Measurements from ENCODE around the gene COQ8A. TPM values are rescaled to one million over a fixed set of nuclear protein-coding genes. Genes with fewer than 3 reads are reported as not detected.

COQ8A gene
- total RNA-seq, 1 experiment from 2014 or later: 39.4 TPM

DNA sequence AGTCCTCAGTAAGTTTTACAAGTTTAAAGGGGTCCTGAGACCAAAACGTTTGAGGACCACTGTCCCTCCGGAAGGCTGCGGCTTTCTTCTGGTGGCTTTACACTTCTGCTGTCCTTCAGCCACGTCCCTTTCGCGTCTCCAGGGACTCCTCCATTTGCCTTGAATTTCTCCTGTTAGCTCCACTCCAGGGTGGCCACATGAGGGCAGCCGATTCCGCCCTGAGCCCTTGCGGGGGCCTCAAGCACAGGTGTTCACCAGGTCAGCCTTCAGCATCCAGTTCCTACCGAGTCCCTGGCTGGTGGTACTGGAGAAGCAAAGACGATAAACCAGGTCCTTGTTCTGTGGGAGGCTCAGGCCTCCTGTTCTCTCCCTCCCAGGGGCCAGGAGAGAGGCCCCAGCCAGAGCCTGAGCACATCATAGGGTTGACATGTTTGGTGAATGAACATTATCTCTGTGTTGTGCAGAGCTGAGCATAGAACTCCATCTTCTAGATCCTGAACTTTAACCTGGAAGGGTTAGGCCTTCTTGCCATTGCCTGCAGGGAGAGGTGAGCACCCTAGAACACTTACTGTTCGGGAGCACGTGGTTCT, 27.4 kb upstream of the COQ8A start:
- TF ChIP-seq, protein P1, sequence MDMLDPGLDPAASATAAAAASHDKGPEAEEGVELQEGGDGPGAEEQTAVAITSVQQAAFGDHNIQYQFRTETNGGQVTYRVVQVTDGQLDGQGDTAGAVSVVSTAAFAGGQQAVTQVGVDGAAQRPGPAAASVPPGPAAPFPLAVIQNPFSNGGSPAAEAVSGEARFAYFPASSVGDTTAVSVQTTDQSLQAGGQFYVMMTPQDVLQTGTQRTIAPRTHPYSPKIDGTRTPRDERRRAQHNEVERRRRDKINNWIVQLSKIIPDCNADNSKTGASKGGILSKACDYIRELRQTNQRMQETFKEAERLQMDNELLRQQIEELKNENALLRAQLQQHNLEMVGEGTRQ (CRISPR knock-in tag; IDR thresholded peaks at IDR 0.05): no peak
- TF ChIP-seq CREM (CRISPR knock-in tag; IDR thresholded peaks at IDR 0.05) (0 out of 2 replicates have a peak, but pooled peaks have one; percentile 39), ESRRA (CRISPR knock-in tag; IDR thresholded peaks at IDR 0.05; ENCODE audit: borderline replicate concordance) (no peak), ZNF232 (CRISPR knock-in tag; IDR thresholded peaks at IDR 0.05) (0 out of 2 replicates have a peak, but pooled peaks have one; percentile 35), ZBTB21 (CRISPR knock-in tag; IDR thresholded peaks at IDR 0.05; ENCODE audit: borderline replicate concordance) (no peak), JAZF1 (CRISPR knock-in tag; IDR thresholded peaks at IDR 0.05) (no peak), RELA (CRISPR knock-in tag; IDR thresholded peaks at IDR 0.05; ENCODE audit: borderline replicate concordance) (no peak), ARID4B (CRISPR knock-in tag; IDR thresholded peaks at IDR 0.05; ENCODE audit: borderline replicate concordance) (no peak), NR1H2 (CRISPR knock-in tag; IDR thresholded peaks at IDR 0.05) (no peak), NR2C2 (CRISPR knock-in tag; IDR thresholded peaks at IDR 0.05) (no peak)
- TF ChIP-seq, protein P2, sequence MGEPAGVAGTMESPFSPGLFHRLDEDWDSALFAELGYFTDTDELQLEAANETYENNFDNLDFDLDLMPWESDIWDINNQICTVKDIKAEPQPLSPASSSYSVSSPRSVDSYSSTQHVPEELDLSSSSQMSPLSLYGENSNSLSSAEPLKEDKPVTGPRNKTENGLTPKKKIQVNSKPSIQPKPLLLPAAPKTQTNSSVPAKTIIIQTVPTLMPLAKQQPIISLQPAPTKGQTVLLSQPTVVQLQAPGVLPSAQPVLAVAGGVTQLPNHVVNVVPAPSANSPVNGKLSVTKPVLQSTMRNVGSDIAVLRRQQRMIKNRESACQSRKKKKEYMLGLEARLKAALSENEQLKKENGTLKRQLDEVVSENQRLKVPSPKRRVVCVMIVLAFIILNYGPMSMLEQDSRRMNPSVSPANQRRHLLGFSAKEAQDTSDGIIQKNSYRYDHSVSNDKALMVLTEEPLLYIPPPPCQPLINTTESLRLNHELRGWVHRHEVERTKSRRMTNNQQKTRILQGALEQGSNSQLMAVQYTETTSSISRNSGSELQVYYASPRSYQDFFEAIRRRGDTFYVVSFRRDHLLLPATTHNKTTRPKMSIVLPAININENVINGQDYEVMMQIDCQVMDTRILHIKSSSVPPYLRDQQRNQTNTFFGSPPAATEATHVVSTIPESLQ (CRISPR knock-in tag; IDR thresholded peaks at IDR 0.05): no peak
- TF ChIP-seq, protein P3, sequence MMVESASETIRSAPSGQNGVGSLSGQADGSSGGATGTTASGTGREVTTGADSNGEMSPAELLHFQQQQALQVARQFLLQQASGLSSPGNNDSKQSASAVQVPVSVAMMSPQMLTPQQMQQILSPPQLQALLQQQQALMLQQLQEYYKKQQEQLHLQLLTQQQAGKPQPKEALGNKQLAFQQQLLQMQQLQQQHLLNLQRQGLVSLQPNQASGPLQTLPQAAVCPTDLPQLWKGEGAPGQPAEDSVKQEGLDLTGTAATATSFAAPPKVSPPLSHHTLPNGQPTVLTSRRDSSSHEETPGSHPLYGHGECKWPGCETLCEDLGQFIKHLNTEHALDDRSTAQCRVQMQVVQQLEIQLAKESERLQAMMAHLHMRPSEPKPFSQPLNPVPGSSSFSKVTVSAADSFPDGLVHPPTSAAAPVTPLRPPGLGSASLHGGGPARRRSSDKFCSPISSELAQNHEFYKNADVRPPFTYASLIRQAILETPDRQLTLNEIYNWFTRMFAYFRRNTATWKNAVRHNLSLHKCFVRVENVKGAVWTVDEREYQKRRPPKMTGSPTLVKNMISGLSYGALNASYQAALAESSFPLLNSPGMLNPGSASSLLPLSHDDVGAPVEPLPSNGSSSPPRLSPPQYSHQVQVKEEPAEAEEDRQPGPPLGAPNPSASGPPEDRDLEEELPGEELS (CRISPR knock-in tag; IDR thresholded peaks at IDR 0.05): no peak
- TF ChIP-seq, protein P4, sequence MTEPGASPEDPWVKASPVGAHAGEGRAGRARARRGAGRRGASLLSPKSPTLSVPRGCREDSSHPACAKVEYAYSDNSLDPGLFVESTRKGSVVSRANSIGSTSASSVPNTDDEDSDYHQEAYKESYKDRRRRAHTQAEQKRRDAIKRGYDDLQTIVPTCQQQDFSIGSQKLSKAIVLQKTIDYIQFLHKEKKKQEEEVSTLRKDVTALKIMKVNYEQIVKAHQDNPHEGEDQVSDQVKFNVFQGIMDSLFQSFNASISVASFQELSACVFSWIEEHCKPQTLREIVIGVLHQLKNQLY (CRISPR knock-in tag; IDR thresholded peaks at IDR 0.05): no peak
- ChIA-PET CTCF (interaction anchor here (0.6 to 2.1 kb wide), 18 partner anchors 10 to 1041 kb away, joined by 3 to 12 read pairs (median 4); partner anchors contain the start of gene COQ8A), POLR2A (no interaction called here)
- Mint-ChIP-seq H3K27me3 (ENCODE audit: low read depth) (no peaks in the 10 kb centered on the region), H3K9me3 (no peaks in the 10 kb centered on the region), H3K4me1 (peaks cover 5% of the 10 kb centered on the region; the same call in 1 of the 2 replicates), H3K27ac (no peak overlapping the region), H3K36me3 (no peaks in the 10 kb centered on the region), H3K4me3 (no peak overlapping the region)
- ATAC-seq (peak; percentile 97), DNase-seq (ENCODE audit: low spot score) (peak; percentile 84)

GRCh38 chr1:226915672-226915995, 24.5 kb upstream of the COQ8A start:
- Mint-ChIP-seq H3K27me3 (ENCODE audit: low read depth) (no peaks in the 10 kb centered on the region), H3K9me3 (no peaks in the 10 kb centered on the region), H3K4me1 (0 out of 2 replicates have a peak, but pooled peaks cover 3% of the 10 kb centered on the region), H3K27ac (no peak overlapping the region), H3K36me3 (no peaks in the 10 kb centered on the region), H3K4me3 (no peak overlapping the region)
- ATAC-seq (no peak), DNase-seq (ENCODE audit: low spot score) (no peak)
- POLR2A ChIA-PET: no interaction called here
- CTCF ChIA-PET: no interaction called here
- TF ChIP-seq SMAD3 (CRISPR knock-in tag; IDR thresholded peaks at IDR 0.05; ENCODE audit: borderline replicate concordance) (no peak), HMGA2 (CRISPR knock-in tag; IDR thresholded peaks at IDR 0.05) (no peak), TCF7 (CRISPR knock-in tag; IDR thresholded peaks at IDR 0.05; ENCODE audit: low read depth) (no peak), TEAD4 (CRISPR knock-in tag; IDR thresholded peaks at IDR 0.05) (no peak), ZNF396 (CRISPR knock-in tag; IDR thresholded peaks at IDR 0.05; ENCODE audit: borderline replicate concordance) (no peak), OVOL2 (CRISPR knock-in tag; IDR thresholded peaks at IDR 0.05; ENCODE audit: borderline replicate concordance) (no peak), ZNF138 (CRISPR knock-in tag; conservative IDR thresholded peaks at IDR 0.05) (no peak), MAX (CRISPR knock-in tag; IDR thresholded peaks at IDR 0.05) (no peak), SOX15 (CRISPR knock-in tag; IDR thresholded peaks at IDR 0.05) (no peak), RORB (CRISPR knock-in tag; IDR thresholded peaks at IDR 0.05) (no peak)
- TF ChIP-seq, protein P5, sequence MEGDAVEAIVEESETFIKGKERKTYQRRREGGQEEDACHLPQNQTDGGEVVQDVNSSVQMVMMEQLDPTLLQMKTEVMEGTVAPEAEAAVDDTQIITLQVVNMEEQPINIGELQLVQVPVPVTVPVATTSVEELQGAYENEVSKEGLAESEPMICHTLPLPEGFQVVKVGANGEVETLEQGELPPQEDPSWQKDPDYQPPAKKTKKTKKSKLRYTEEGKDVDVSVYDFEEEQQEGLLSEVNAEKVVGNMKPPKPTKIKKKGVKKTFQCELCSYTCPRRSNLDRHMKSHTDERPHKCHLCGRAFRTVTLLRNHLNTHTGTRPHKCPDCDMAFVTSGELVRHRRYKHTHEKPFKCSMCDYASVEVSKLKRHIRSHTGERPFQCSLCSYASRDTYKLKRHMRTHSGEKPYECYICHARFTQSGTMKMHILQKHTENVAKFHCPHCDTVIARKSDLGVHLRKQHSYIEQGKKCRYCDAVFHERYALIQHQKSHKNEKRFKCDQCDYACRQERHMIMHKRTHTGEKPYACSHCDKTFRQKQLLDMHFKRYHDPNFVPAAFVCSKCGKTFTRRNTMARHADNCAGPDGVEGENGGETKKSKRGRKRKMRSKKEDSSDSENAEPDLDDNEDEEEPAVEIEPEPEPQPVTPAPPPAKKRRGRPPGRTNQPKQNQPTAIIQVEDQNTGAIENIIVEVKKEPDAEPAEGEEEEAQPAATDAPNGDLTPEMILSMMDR (IDR thresholded peaks at IDR 0.05): no peak

Measured in WTC11 (cell line).